Calu3 (cell line): Measurements from ENCODE around the gene RPN2. TPM values are rescaled to one million over a fixed set of nuclear protein-coding genes. Genes with fewer than 3 reads are reported as not detected.

Experiments
- BruUV-seq: library from RNA; stranded (reverse); fragments of 400-500 nt; replicated peaks from 2 replicates; lab custom pipeline; 2021; lab: Mats Ljungman, UMichigan
- CTCF ChIA-PET: fragments of 300-600 bp; sonication (Branson Sonifier 250); formaldehyde crosslinking; loops from one replicate; lab custom pipeline; 2022; ENCODE audit warnings: antibody characterized with exemption; lab: Charles Lee
- DNase-seq: peaks from one replicate; pipeline ENCODE4 v3.0.0; 2022
- H3K27ac Mint-ChIP-seq: one replicate; pipeline ENCODE4 v1.8.0; 2022; ENCODE audit warnings: mixed read lengths; ENCODE audit not compliant: unreplicated experiment
- H3K27me3 Mint-ChIP-seq: one replicate; pipeline ENCODE4 v1.8.0; 2022; ENCODE audit warnings: mixed read lengths; ENCODE audit not compliant: unreplicated experiment
- H3K36me3 Mint-ChIP-seq: one replicate; pipeline ENCODE4 v1.8.0; 2022; ENCODE audit warnings: mild to moderate bottlenecking, moderate library complexity, mixed read lengths; ENCODE audit not compliant: insufficient read depth, unreplicated experiment
- H3K4me1 Mint-ChIP-seq: one replicate; pipeline ENCODE4 v1.8.0; 2022; ENCODE audit warnings: mild to moderate bottlenecking, low read depth, mixed read lengths; ENCODE audit not compliant: unreplicated experiment
- H3K4me3 Mint-ChIP-seq: one replicate; pipeline ENCODE4 v1.8.0; 2022; ENCODE audit warnings: mild to moderate bottlenecking, low read depth, moderate library complexity, mixed read lengths; ENCODE audit not compliant: unreplicated experiment
- H3K9me3 Mint-ChIP-seq: one replicate; pipeline ENCODE4 v1.8.0; 2022; ENCODE audit warnings: low read depth, mixed read lengths; ENCODE audit not compliant: unreplicated experiment
- intact Hi-C: fragments of 100-400 bp; cut with micrococcal nuclease; formaldehyde crosslinking; loops from one replicate; pipeline ENCODE4 v1.10.0; 2022; ENCODE audit not compliant: unreplicated experiment
- total RNA-seq: library from RNA; stranded (reverse); gene quantifications from 2 replicates; pipeline ENCODE4 v1.2.3, GENCODE V29; 2022
- TF ChIP-seq, protein P1 (sequence below): fragments of 200-600 bp; IDR thresholded peaks from one replicate; pipeline ENCODE4 v1.8.0; 2022; ENCODE audit warnings: antibody characterized with exemption; ENCODE audit not compliant: unreplicated experiment

The RPN2 gene
- total RNA-seq, 1 experiment from 2014 or later: 522 TPM

DNA sequence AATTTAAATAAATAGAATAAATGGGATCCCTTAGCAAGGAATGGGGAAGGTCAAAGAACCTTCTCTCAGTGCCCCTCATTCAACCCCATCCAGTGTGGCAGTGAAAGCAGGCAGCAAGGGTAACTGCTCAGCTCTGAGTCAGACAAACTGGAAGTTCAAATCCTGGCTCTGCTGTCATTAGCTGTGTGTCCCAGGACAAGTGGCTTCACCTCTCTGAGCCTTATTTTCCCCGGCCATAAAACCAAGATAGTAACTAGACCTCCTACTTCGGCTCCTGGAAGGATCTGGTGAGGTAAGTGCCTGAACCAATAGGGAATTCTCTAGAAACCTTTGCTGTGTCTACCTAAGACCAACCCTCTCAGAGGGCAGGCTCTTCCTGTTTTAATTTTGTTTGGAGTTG, 78.4 kb downstream of the RPN2 start:
- Mint-ChIP-seq H3K4me3 (no peak overlapping the region), H3K36me3 (no peaks in the 10 kb centered on the region), H3K27me3 (peaks cover 86% of the 10 kb centered on the region), H3K4me1 (no peaks in the 10 kb centered on the region), H3K27ac (no peak overlapping the region), H3K9me3 (no peaks in the 10 kb centered on the region)
- no peak for DNase-seq
- TF ChIP-seq, protein P1, sequence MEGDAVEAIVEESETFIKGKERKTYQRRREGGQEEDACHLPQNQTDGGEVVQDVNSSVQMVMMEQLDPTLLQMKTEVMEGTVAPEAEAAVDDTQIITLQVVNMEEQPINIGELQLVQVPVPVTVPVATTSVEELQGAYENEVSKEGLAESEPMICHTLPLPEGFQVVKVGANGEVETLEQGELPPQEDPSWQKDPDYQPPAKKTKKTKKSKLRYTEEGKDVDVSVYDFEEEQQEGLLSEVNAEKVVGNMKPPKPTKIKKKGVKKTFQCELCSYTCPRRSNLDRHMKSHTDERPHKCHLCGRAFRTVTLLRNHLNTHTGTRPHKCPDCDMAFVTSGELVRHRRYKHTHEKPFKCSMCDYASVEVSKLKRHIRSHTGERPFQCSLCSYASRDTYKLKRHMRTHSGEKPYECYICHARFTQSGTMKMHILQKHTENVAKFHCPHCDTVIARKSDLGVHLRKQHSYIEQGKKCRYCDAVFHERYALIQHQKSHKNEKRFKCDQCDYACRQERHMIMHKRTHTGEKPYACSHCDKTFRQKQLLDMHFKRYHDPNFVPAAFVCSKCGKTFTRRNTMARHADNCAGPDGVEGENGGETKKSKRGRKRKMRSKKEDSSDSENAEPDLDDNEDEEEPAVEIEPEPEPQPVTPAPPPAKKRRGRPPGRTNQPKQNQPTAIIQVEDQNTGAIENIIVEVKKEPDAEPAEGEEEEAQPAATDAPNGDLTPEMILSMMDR: no peak
- intact Hi-C loops: no loop called here
- CTCF ChIA-PET: interaction anchor here (0.7 kb wide), 1 partner anchor 185 kb away, joined by 4 read pairs; no protein-coding TSS in a partner anchor
- no TSS peak for BruUV-seq

DNA sequence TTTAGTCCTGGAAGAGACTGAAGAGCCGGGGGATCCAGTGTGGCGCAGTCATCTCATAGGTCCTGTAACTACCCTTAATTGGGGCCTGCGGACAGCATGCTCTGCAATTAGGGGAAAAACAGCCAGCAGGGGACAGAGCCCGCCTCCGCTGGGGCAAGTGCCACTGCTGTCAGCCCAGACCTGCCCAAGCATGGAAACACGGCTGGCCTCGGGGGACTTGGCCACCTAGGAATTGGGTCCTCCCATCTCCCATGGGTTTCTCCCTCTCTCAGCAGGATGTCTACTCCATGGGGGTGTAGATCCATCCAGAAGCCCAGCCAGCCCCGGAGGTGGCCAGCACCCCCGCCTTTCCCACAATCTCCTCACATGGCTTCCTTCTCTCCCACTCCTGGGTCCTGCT, 78.9 kb downstream of the RPN2 start:
- TF ChIP-seq, protein P1: no peak
- Mint-ChIP-seq H3K36me3 (no peaks in the 10 kb centered on the region), H3K9me3 (no peaks in the 10 kb centered on the region), H3K27me3 (peaks cover 91% of the 10 kb centered on the region), H3K4me1 (no peaks in the 10 kb centered on the region), H3K4me3 (no peak overlapping the region), H3K27ac (no peak overlapping the region)
- intact Hi-C loops: no loop called here
- CTCF ChIA-PET: interaction anchor here (0.7 kb wide), 1 partner anchor 184 kb away, joined by 4 read pairs; no protein-coding TSS in a partner anchor
- DNase-seq: no peak
- no TSS peak for BruUV-seq

DNA sequence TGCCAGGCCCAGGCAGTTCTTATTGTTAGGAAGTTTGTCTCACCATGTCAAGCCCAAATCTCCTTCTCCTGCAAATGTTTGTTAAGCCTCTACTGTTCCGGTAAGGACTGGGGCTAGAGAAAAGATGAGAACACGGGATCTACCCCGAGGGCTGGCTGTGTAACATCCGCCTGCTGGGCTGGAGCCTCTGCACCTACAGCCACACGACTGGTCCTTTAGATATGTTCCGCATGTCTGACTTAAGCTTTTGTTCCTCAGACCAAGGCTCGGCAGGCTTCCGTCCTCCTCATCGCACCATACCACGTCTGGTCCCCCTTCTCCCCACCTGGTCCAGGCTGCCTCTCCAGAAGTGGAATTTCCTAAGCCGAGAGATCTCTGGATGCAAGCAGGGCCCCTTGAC, 79.9 kb downstream of the RPN2 start:
- intact Hi-C loops: no loop called here
- BruUV-seq: no TSS peak
- Mint-ChIP-seq H3K9me3 (no peaks in the 10 kb centered on the region), H3K27ac (no peak overlapping the region), H3K27me3 (peaks cover 88% of the 10 kb centered on the region), H3K4me3 (no peak overlapping the region), H3K4me1 (no peaks in the 10 kb centered on the region), H3K36me3 (no peaks in the 10 kb centered on the region)
- TF ChIP-seq, protein P1: no peak
- DNase-seq: no peak
- CTCF ChIA-PET: no interaction called here

DNA sequence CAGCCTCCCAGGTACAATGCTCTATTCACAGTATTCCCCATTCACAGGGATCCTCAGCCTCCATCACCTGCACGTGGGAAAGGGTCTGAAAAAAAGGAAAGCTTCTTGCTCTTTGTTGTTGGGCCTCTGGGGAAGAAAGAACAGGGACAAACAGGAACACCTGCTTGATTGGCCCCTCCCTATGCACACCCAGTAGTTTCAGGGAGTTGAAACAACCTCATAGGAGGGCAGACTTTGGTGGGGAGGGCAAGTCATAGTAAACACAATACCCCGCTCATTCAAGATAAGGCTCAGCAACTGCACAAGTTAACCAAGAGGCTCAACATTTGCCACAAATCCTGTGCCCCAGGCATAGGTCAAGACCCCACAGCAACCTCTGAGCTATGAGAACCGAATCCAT, 80.7 kb downstream of the RPN2 start:
- H3K27ac Mint-ChIP-seq: no peak overlapping the region
- H3K27me3 Mint-ChIP-seq: peaks cover 81% of the 10 kb centered on the region
- no peaks in the 10 kb centered on the region for H3K9me3 Mint-ChIP-seq
- no peak for DNase-seq
- no TSS peak for BruUV-seq
- TF ChIP-seq, protein P1: no peak
- CTCF ChIA-PET: interaction anchor here (0.8 kb wide), 1 partner anchor 11 kb away, joined by 3 read pairs; no protein-coding TSS in a partner anchor
- no peaks in the 10 kb centered on the region for H3K4me1 Mint-ChIP-seq
- H3K36me3 Mint-ChIP-seq: no peaks in the 10 kb centered on the region
- intact Hi-C loops: no loop called here
- H3K4me3 Mint-ChIP-seq: no peak overlapping the region
